ENCODE data around the gene GALNT3. TPM values are rescaled to one million over a fixed set of nuclear protein-coding genes. Genes with fewer than 3 reads are reported as not detected.

GALNT3 gene
- total RNA-seq, 1 donor from 2014 or later, result 4.2 TPM

GRCh38 chr2:165810418-165810817 lies 16.4 kb upstream of the GALNT3 start:
- H3K36me3 Mint-ChIP-seq (ENCODE audit: low read depth), result no peaks in the 10 kb centered on the region
- H3K4me3 Mint-ChIP-seq (ENCODE audit: unreplicated experiment), result no peak overlapping the region
- H3K4me1 Mint-ChIP-seq (ENCODE audit: low read depth), result no peaks in the 10 kb centered on the region
- no peaks in the 10 kb centered on the region for H3K27me3 Mint-ChIP-seq (ENCODE audit: low read depth)
- no peak overlapping the region for H3K27ac Mint-ChIP-seq (ENCODE audit: unreplicated experiment)
- no peak for DNase-seq (ENCODE audit: low spot score)
- no peak for TF ChIP-seq CTCF (IDR thresholded peaks at IDR 0.05)
- no peaks in the 10 kb centered on the region for H3K9me3 Mint-ChIP-seq (ENCODE audit: low read depth)

GRCh38 chr2:165804719-165805118 lies 10.7 kb upstream of the GALNT3 start:
- TF ChIP-seq CTCF (IDR thresholded peaks at IDR 0.05), result no peak
- Mint-ChIP-seq H3K27ac (ENCODE audit: unreplicated experiment) (no peak overlapping the region), H3K9me3 (ENCODE audit: low read depth) (no peaks in the 10 kb centered on the region), H3K27me3 (ENCODE audit: low read depth) (no peaks in the 10 kb centered on the region), H3K36me3 (ENCODE audit: low read depth) (peaks cover 4% of the 10 kb centered on the region), H3K4me3 (ENCODE audit: unreplicated experiment) (no peak overlapping the region), H3K4me1 (ENCODE audit: low read depth) (peaks cover 6% of the 10 kb centered on the region)
- no peak for DNase-seq (ENCODE audit: low spot score)

- no peak overlapping the region for H3K4me3 Mint-ChIP-seq (ENCODE audit: unreplicated experiment)
- peaks cover 6% of the 10 kb centered on the region for H3K4me1 Mint-ChIP-seq (ENCODE audit: low read depth)
- no peak for TF ChIP-seq CTCF (IDR thresholded peaks at IDR 0.05)
- H3K36me3 Mint-ChIP-seq (ENCODE audit: low read depth), result peaks cover 4% of the 10 kb centered on the region
- H3K27ac Mint-ChIP-seq (ENCODE audit: unreplicated experiment), result no peak overlapping the region
- DNase-seq (ENCODE audit: low spot score), result no peak
- H3K9me3 Mint-ChIP-seq (ENCODE audit: low read depth), result no peaks in the 10 kb centered on the region
- no peaks in the 10 kb centered on the region for H3K27me3 Mint-ChIP-seq (ENCODE audit: low read depth)
These were observed 9.2 kb upstream of the GALNT3 start for GRCh38 chr2:165803123-165803760.

GRCh38 chr2:165801176-165801575 lies 7.1 kb upstream of the GALNT3 start:
- H3K27ac Mint-ChIP-seq (ENCODE audit: unreplicated experiment), result no peak overlapping the region
- no peak for TF ChIP-seq CTCF (IDR thresholded peaks at IDR 0.05)
- H3K36me3 Mint-ChIP-seq (ENCODE audit: low read depth), result peaks cover 4% of the 10 kb centered on the region
- H3K4me1 Mint-ChIP-seq (ENCODE audit: low read depth), result peaks cover 6% of the 10 kb centered on the region
- H3K27me3 Mint-ChIP-seq (ENCODE audit: low read depth), result no peaks in the 10 kb centered on the region
- H3K9me3 Mint-ChIP-seq (ENCODE audit: low read depth), result no peaks in the 10 kb centered on the region
- H3K4me3 Mint-ChIP-seq (ENCODE audit: unreplicated experiment), result no peak overlapping the region
- DNase-seq (ENCODE audit: low spot score), result no peak

GRCh38 chr2:165796819-165797530 lies 2.9 kb upstream of the GALNT3 start:
- H3K4me3 Mint-ChIP-seq (ENCODE audit: unreplicated experiment), result no peak overlapping the region
- H3K27ac Mint-ChIP-seq (ENCODE audit: unreplicated experiment), result no peak overlapping the region
- H3K27me3 Mint-ChIP-seq (ENCODE audit: low read depth), result no peaks in the 10 kb centered on the region
- H3K9me3 Mint-ChIP-seq (ENCODE audit: low read depth), result no peaks in the 10 kb centered on the region
- peaks cover 4% of the 10 kb centered on the region for H3K36me3 Mint-ChIP-seq (ENCODE audit: low read depth)
- H3K4me1 Mint-ChIP-seq (ENCODE audit: low read depth), result peaks cover 22% of the 10 kb centered on the region
- DNase-seq (ENCODE audit: low spot score), result no peak
- TF ChIP-seq CTCF (IDR thresholded peaks at IDR 0.05), result no peak

Measured in chondrocyte (in vitro differentiated cells).